Brain microvascular endothelial cell (primary cell): ENCODE measurements around the gene SRCAP.

Source experiments
- DNase-seq: peaks from one replicate; pipeline ENCODE4 v3.0.0-alpha.2; 2020
- H3K27ac ChIP-seq: fragments of 250-450 bp; sonication (Bioruptor Pico); 2 replicates; pipeline ENCODE4 v1.5.1; 2020; ENCODE audit warnings: mild to moderate bottlenecking, moderate library complexity
- H3K27me3 ChIP-seq: fragments of 250-450 bp; sonication (Bioruptor Pico); replicated peaks from 2 replicates; pipeline ENCODE4 v1.5.1; 2020; ENCODE audit warnings: mild to moderate bottlenecking
- H3K36me3 ChIP-seq: fragments of 250-450 bp; sonication (Bioruptor Pico); replicated peaks from 2 replicates; pipeline ENCODE4 v1.5.1; 2020; ENCODE audit warnings: mild to moderate bottlenecking
- H3K4me3 ChIP-seq: 2 replicates; pipeline ENCODE4 v1.5.1; 2011; ENCODE audit warnings: low read depth, mild to moderate bottlenecking, control low read depth, low read length, moderate library complexity
- in situ Hi-C: cut with HindIII; loops from 2 replicates; pipeline ENCODE4 v1.10.0; 2017; ENCODE audit warnings: low sequenced_read_pairs, low pct_ligation_motif_present
- TF ChIP-seq, protein P1 (sequence below): IDR thresholded peaks from 2 replicates; pipeline ENCODE4 v1.5.1; 2011; ENCODE audit warnings: low read depth, mild to moderate bottlenecking, moderate library complexity, low read length, control low read depth, inconsistent platforms; ENCODE audit errors: missing control alignments

Gene SRCAP

GRCh38 chr16:30675143-30675542, 23.8 kb upstream of the SRCAP start:
- Histone ChIP-seq H3K27me3 (no peaks in the 10 kb centered on the region), H3K27ac (no peak overlapping the region), H3K36me3 (peaks cover 9% of the 10 kb centered on the region), H3K4me3 (no peak overlapping the region)
- TF ChIP-seq, protein P1, sequence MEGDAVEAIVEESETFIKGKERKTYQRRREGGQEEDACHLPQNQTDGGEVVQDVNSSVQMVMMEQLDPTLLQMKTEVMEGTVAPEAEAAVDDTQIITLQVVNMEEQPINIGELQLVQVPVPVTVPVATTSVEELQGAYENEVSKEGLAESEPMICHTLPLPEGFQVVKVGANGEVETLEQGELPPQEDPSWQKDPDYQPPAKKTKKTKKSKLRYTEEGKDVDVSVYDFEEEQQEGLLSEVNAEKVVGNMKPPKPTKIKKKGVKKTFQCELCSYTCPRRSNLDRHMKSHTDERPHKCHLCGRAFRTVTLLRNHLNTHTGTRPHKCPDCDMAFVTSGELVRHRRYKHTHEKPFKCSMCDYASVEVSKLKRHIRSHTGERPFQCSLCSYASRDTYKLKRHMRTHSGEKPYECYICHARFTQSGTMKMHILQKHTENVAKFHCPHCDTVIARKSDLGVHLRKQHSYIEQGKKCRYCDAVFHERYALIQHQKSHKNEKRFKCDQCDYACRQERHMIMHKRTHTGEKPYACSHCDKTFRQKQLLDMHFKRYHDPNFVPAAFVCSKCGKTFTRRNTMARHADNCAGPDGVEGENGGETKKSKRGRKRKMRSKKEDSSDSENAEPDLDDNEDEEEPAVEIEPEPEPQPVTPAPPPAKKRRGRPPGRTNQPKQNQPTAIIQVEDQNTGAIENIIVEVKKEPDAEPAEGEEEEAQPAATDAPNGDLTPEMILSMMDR = no peak
- in situ Hi-C loops = no loop called here
- DNase-seq = no peak

DNA sequence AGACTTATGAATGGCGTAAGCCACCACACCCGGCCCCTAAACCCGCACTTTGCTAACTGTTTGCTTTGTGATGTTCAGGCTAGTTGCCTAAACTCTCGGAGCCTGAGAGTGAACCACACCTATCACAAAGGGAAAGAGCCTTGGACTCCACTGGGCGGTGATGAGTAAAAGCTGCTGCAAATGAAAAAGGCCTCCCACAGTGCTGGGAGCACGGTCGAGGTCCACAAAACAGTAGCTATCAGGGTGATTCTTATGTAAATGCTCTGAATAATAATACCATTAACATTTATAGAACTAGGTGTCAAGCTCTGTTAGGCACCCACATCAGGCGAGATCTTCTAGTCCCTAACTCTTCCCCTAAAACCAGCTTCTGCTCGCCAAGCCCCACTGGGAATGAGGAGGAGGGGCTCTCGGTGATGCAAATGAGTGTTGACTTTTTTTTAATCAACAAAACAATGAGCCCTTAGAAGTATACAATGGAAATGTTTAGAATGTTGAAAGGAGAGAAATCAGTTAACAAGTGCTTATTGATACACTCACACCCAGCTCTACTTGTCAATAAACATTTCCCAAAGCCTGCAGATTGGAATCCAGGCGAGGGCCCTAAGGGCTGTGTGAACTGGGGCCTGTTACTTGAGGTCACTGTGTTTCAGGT, 20.9 kb upstream of the SRCAP start:
- no peaks in the 10 kb centered on the region for H3K27me3 ChIP-seq
- no peak overlapping the region for H3K4me3 ChIP-seq
- H3K27ac ChIP-seq = no peak overlapping the region
- TF ChIP-seq, protein P1 = no peak
- DNase-seq = no peak
- no peaks in the 10 kb centered on the region for H3K36me3 ChIP-seq
- in situ Hi-C loops = no loop called here

GRCh38 chr16:30678586-30678970, 20.4 kb upstream of the SRCAP start:
- TF ChIP-seq, protein P1 = no peak
- Histone ChIP-seq H3K27me3 (no peaks in the 10 kb centered on the region), H3K36me3 (no peaks in the 10 kb centered on the region), H3K27ac (no peak overlapping the region), H3K4me3 (no peak overlapping the region)
- DNase-seq = no peak
- in situ Hi-C loops = no loop called here

- H3K27ac ChIP-seq = no peak overlapping the region
- no peaks in the 10 kb centered on the region for H3K36me3 ChIP-seq
- no peaks in the 10 kb centered on the region for H3K27me3 ChIP-seq
- in situ Hi-C loops = no loop called here
- no peak for DNase-seq
- TF ChIP-seq, protein P1 = no peak
- H3K4me3 ChIP-seq = no peak overlapping the region
Observed at GRCh38 chr16:30680326-30680725, 18.6 kb upstream of the SRCAP start.

DNA sequence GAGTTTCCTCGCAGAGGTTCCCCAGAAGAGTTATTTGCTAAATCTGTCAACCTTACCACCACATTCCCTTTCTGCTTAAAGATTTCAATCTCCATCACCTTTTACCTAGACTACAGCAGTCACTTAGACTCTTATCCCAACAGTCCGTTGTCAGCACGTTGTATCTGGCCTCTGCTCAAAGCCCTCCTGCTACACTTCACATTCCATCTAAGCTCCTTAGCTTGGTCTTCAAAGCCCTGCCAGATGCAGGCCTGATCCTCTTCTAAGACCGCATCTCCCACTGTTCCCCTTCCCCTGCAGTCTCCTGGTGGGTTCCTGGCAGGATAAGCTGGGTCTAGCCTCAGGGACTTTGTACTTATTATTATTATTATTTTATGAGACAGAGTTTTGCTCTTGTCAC, 10.3 kb upstream of the SRCAP start:
- Histone ChIP-seq H3K36me3 (no peaks in the 10 kb centered on the region), H3K4me3 (no peak overlapping the region), H3K27me3 (no peaks in the 10 kb centered on the region), H3K27ac (no peak overlapping the region)
- DNase-seq = no peak
- TF ChIP-seq, protein P1 = no peak
- in situ Hi-C loops = no loop called here

DNA sequence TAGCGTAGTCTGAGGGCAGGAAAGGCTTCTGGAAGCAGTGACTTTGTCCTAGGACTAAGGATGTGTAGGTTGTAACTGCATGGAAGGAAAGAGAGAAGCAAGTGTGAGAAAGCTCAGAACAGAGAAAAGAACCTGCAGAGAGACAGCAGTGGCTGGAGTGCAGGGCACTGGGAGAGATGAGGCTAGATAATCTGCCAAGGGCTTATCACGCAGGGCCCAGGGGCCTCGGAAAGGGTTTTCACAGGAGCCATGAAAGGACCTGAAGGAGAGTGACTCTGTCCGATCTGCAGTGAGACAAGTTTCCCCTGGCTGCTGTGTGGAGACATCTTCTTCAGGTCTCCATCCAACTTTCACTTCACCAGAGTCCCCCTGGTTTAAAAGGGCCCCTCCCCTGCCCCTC, 7.1 kb upstream of the SRCAP start:
- Histone ChIP-seq H3K4me3 (no peak overlapping the region), H3K36me3 (no peaks in the 10 kb centered on the region), H3K27me3 (no peaks in the 10 kb centered on the region), H3K27ac (no peak overlapping the region)
- DNase-seq = no peak
- TF ChIP-seq, protein P1 = no peak
- in situ Hi-C loops = no loop called here
